B cell (primary cell): ENCODE results near the gene TECR.

Experiments used
- CTCF ChIP-seq: fragments of 200-600 bp; IDR thresholded peaks from one replicate; pipeline ENCODE4 v1.8.0; 2022; ENCODE audit warnings: antibody characterized with exemption, mild to moderate bottlenecking
- EZH2 ChIP-seq: IDR thresholded peaks from 2 replicates; pipeline ENCODE4 v1.6.1; 2012; ENCODE audit warnings: borderline replicate concordance, low read depth, mild to moderate bottlenecking, moderate library complexity, low read length; ENCODE audit not compliant: insufficient read depth, poor library complexity, severe bottlenecking

DNA sequence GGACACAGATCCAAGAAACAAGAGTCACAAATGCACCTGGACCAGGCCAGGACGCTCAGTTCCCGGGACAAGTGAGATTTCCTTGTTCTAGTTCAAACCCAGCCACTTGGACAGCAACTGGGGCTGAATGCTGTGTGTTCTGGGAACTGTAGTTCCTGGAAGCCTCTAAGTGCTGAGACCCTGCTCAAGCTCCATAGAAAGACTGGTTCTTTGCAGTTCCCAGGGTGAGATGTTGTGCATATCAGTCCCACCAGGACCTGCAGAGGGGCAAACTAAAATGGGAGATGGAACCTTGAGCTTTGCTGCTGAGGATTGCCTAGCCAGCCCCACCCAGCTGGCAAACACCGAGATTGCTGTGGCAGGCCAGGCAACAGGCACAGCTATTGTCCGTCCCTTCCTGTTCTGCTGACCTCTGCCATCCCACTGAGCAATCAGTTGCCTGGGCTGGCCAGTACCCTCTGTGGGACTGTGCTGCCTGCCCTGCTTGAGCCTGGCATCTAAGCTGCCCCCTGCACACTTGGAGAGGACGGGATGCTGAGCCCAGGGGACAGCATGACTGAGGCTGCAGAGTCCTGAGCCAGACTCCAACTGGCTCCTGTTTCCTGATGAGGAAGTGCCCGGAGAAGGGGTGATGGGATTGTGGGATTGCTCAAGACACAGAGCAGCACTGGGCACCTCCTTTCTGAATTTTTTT, 32.0 kb upstream of the TECR start:
- TF ChIP-seq CTCF (no peak), EZH2 (no peak)
